Measurements from ENCODE around the gene PLCD3. TPM values are rescaled to one million over a fixed set of nuclear protein-coding genes. Genes with fewer than 3 reads are reported as not detected.

The PLCD3 gene
- total RNA-seq, 1 experiment from 2014 or later: 35.1 TPM

- TF ChIP-seq EZH2 (IDR thresholded peaks at IDR 0.05; ENCODE audit: low read length, unreplicated experiment): no peak
- TF ChIP-seq EZH2phosphoT487 (IDR thresholded peaks at IDR 0.05; ENCODE audit: borderline replicate concordance, low read length): no peak
- TF ChIP-seq CTCF (conservative IDR thresholded peaks at IDR 0.05; ENCODE audit: low read depth, low read length): no peak
- CTCF ChIA-PET: interaction anchor here (1.2 kb wide), 1 partner anchor 17 kb away, joined by 6 read pairs; the partner anchor contains the start of gene ACBD4
- Histone ChIP-seq H3K4me2 (ENCODE audit: low read length) (no peak overlapping the region), H3K79me2 (ENCODE audit: low read length) (peaks cover 20% of the 10 kb centered on the region), H2AFZ (ENCODE audit: low read length) (no peak overlapping the region), H3K27me3 (ENCODE audit: low read length) (no peaks in the 10 kb centered on the region), H3K4me1 (ENCODE audit: insufficient read depth, low read length) (peaks cover 18% of the 10 kb centered on the region), H4K20me1 (ENCODE audit: low read length) (no peaks in the 10 kb centered on the region), H3K27ac (ENCODE audit: low read length) (no peak overlapping the region), H3K9me3 (ENCODE audit: low read length) (no peaks in the 10 kb centered on the region), H3F3A (ENCODE audit: low read length, unreplicated experiment) (no peaks in the 10 kb centered on the region), H3K9ac (ENCODE audit: low read length) (no peak overlapping the region), H3K4me3 (ENCODE audit: low read length) (no peak overlapping the region), H3K9me2 (replicated peaks; ENCODE audit: low read length) (no peaks in the 10 kb centered on the region), H3K36me3 (ENCODE audit: low read depth, low read length) (no peaks in the 10 kb centered on the region)
- BruUV-seq (replicated peaks): no TSS peak
- intact Hi-C loops (cut with micrococcal nuclease): no loop called here
- POLR2A ChIA-PET (ENCODE audit: unreplicated experiment): no interaction called here
- DNase-seq: no peak
- no peak for ATAC-seq
These were observed 13.6 kb downstream of the PLCD3 start for GRCh38 chr17:45118691-45119090.

- no peaks in the 10 kb centered on the region for H3K9me3 ChIP-seq (ENCODE audit: low read length)
- H4K20me1 ChIP-seq (ENCODE audit: low read length): no peaks in the 10 kb centered on the region
- ChIA-PET CTCF (interaction anchor here (1.2 kb wide), 1 partner anchor 18 kb away, joined by 6 read pairs; the partner anchor contains the start of gene ACBD4), POLR2A (ENCODE audit: unreplicated experiment) (no interaction called here)
- H2AFZ ChIP-seq (ENCODE audit: low read length): no peak overlapping the region
- H3K9ac ChIP-seq (ENCODE audit: low read length): no peak overlapping the region
- ATAC-seq (no peak), DNase-seq (no peak)
- no peaks in the 10 kb centered on the region for H3K9me2 ChIP-seq (replicated peaks; ENCODE audit: low read length)
- no peak overlapping the region for H3K27ac ChIP-seq (ENCODE audit: low read length)
- H3F3A ChIP-seq (ENCODE audit: low read length, unreplicated experiment): no peaks in the 10 kb centered on the region
- H3K79me2 ChIP-seq (ENCODE audit: low read length): peaks cover 14% of the 10 kb centered on the region; the same call in 1 of the 2 replicates
- no peak overlapping the region for H3K4me2 ChIP-seq (ENCODE audit: low read length)
- H3K27me3 ChIP-seq (ENCODE audit: low read length): no peaks in the 10 kb centered on the region
- TF ChIP-seq EZH2phosphoT487 (IDR thresholded peaks at IDR 0.05; ENCODE audit: borderline replicate concordance, low read length) (no peak), CTCF (conservative IDR thresholded peaks at IDR 0.05; ENCODE audit: low read depth, low read length) (no peak), EZH2 (IDR thresholded peaks at IDR 0.05; ENCODE audit: low read length, unreplicated experiment) (no peak)
- no peak overlapping the region for H3K4me3 ChIP-seq (ENCODE audit: low read length)
- no peaks in the 10 kb centered on the region for H3K36me3 ChIP-seq (ENCODE audit: low read depth, low read length)
- no TSS peak for BruUV-seq (replicated peaks)
- peaks cover 11% of the 10 kb centered on the region for H3K4me1 ChIP-seq (ENCODE audit: insufficient read depth, low read length)
- intact Hi-C loops (cut with micrococcal nuclease): no loop called here
These were observed 14.3 kb downstream of the PLCD3 start for GRCh38 chr17:45117848-45118646.

- no peaks in the 10 kb centered on the region for H3K9me3 ChIP-seq (ENCODE audit: low read length)
- H3K4me1 ChIP-seq (ENCODE audit: insufficient read depth, low read length): peaks cover 4% of the 10 kb centered on the region
- BruUV-seq (replicated peaks): no TSS peak
- no peak overlapping the region for H3K9ac ChIP-seq (ENCODE audit: low read length)
- no peaks in the 10 kb centered on the region for H4K20me1 ChIP-seq (ENCODE audit: low read length)
- ATAC-seq (no peak; the same call in 1 of the 2 replicates), DNase-seq (no peak)
- POLR2A ChIA-PET (ENCODE audit: unreplicated experiment): no interaction called here
- CTCF ChIA-PET: no interaction called here
- no peaks in the 10 kb centered on the region for H3K27me3 ChIP-seq (ENCODE audit: low read length)
- intact Hi-C loops (cut with micrococcal nuclease): no loop called here
- H3K27ac ChIP-seq (ENCODE audit: low read length): no peak overlapping the region
- no peak overlapping the region for H3K4me2 ChIP-seq (ENCODE audit: low read length)
- no peaks in the 10 kb centered on the region for H3K9me2 ChIP-seq (replicated peaks; ENCODE audit: low read length)
- no peaks in the 10 kb centered on the region for H3K36me3 ChIP-seq (ENCODE audit: low read depth, low read length)
- no peak overlapping the region for H3K4me3 ChIP-seq (ENCODE audit: low read length)
- H3K79me2 ChIP-seq (ENCODE audit: low read length): peaks cover 7% of the 10 kb centered on the region; the same call in 1 of the 2 replicates
- H2AFZ ChIP-seq (ENCODE audit: low read length): no peak overlapping the region
- no peak for TF ChIP-seq EZH2phosphoT487 (IDR thresholded peaks at IDR 0.05; ENCODE audit: borderline replicate concordance, low read length)
- H3F3A ChIP-seq (ENCODE audit: low read length, unreplicated experiment): no peaks in the 10 kb centered on the region
These were observed 15.0 kb downstream of the PLCD3 start for GRCh38 chr17:45117334-45117733.

All from PC-3 (cell line).